ENCODE results near the gene COL6A5. TPM values are rescaled to one million over a fixed set of nuclear protein-coding genes. Genes with fewer than 3 reads are reported as not detected.

The COL6A5 gene
- polyA plus RNA-seq, 1 of the 3 experiments (the other 2 are of a cell fraction), result not detected

DNA sequence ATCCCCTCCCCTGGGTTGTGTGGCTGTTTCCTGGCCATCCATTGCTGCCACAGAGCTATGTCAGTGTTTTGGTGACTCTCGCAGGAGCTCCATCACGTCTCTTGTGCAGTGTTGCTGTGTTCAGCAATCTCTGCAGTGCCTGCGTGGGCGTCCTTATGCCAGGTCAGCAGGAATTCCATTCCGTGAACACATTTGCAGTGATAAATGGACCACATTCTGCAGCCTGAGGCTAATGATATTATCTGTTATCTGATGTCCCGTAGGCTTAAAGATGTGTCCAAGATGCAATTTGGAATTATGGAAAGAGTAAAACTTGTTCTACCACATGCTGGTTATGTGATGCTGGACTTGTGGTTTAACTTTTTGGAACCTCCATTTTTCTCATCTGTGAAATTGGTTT, 146.0 kb downstream of the COL6A5 start:
- POLR2A ChIA-PET, result no interaction called here
- TF ChIP-seq YY1 (IDR thresholded peaks at IDR 0.05; ENCODE audit: low read depth) (no peak), RAD21 (IDR thresholded peaks at IDR 0.05; ENCODE audit: low read length) (no peak), TAF1 (IDR thresholded peaks at IDR 0.05; ENCODE audit: borderline replicate concordance, low read depth, low read length) (no peak), GATA2 (CRISPR knock-in tag; IDR thresholded peaks at IDR 0.05) (peak; percentile 37; the same call in 1 of the 2 replicates)

DNA sequence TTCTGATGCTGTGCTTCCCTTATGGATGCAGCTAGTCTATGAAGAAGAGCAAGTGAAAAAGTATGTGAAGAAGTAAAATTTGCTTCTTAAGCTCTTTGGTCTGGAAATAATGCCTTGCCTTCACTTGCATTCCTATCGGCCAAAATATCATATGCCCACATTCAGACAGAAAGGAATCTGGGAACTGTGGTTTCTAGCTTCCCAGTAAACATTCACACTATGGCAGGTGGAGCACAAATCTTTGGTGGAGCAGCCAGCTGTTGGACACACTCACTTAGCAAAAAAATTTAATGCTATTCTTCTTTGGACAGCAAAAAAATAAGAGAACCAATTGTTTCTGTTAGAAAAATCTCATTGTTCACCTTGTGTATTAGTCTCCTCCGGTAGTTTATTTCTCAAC, 159.2 kb downstream of the COL6A5 start:
- no peaks in the 10 kb centered on the region for H3K79me2 ChIP-seq (ENCODE audit: insufficient read depth)
- no peak overlapping the region for H3K27ac ChIP-seq (ENCODE audit: low read depth in 2 of 2, low read length in 1 of 2)
- 22% methylated on average over 2 of the region's 2 CpGs for WGBS (ENCODE audit: low lambda C conversion rate)
- H3K9me2 ChIP-seq, result no peaks in the 10 kb centered on the region
- CTCF ChIA-PET, result interaction anchor here (1.0 to 2.6 kb wide), 3 partner anchors 34 to 229 kb away, joined by 3 to 11 read pairs (median 3); no protein-coding TSS in a partner anchor
- no peak for DNase-seq
- no peaks in the 10 kb centered on the region for H4K20me1 ChIP-seq (ENCODE audit: insufficient read depth)
- TF ChIP-seq TAF1 (IDR thresholded peaks at IDR 0.05; ENCODE audit: borderline replicate concordance, low read depth, low read length) (no peak), ELF1 (IDR thresholded peaks at IDR 0.05) (no peak), TCF12 (IDR thresholded peaks at IDR 0.05) (no peak), FOSL2 (IDR thresholded peaks at IDR 0.05; ENCODE audit: borderline replicate concordance, low read depth) (no peak), JUND (IDR thresholded peaks at IDR 0.05) (no peak), RCOR1 (IDR thresholded peaks at IDR 0.05; ENCODE audit: low read length) (no peak), SIN3A (IDR thresholded peaks at IDR 0.05; ENCODE audit: borderline replicate concordance, low read depth, low read length) (no peak)
- TF ChIP-seq, protein P1, sequence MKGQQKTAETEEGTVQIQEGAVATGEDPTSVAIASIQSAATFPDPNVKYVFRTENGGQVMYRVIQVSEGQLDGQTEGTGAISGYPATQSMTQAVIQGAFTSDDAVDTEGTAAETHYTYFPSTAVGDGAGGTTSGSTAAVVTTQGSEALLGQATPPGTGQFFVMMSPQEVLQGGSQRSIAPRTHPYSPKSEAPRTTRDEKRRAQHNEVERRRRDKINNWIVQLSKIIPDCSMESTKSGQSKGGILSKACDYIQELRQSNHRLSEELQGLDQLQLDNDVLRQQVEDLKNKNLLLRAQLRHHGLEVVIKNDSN (IDR thresholded peaks at IDR 0.05; ENCODE audit: borderline replicate concordance, low read depth), result no peak
- TF ChIP-seq, protein P2, sequence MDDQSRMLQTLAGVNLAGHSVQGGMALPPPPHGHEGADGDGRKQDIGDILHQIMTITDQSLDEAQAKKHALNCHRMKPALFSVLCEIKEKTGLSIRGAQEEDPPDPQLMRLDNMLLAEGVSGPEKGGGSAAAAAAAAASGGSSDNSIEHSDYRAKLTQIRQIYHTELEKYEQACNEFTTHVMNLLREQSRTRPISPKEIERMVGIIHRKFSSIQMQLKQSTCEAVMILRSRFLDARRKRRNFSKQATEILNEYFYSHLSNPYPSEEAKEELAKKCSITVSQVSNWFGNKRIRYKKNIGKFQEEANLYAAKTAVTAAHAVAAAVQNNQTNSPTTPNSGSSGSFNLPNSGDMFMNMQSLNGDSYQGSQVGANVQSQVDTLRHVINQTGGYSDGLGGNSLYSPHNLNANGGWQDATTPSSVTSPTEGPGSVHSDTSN (IDR thresholded peaks at IDR 0.05), result no peak
- no peak overlapping the region for H2AFZ ChIP-seq (ENCODE audit: low read depth)
- H3K27me3 ChIP-seq (ENCODE audit: insufficient read depth), result no peaks in the 10 kb centered on the region
- H3K9ac ChIP-seq, result no peak overlapping the region
- H3K36me3 ChIP-seq (replicated peaks in 1 of 2; ENCODE audit: control insufficient read depth in 1 of 2, insufficient read depth in 2 of 2, low read length in 1 of 2), result no peaks in the 10 kb centered on the region
- POLR2A ChIA-PET, result no interaction called here
- no peaks in the 10 kb centered on the region for H3K4me1 ChIP-seq (ENCODE audit: control insufficient read depth in 1 of 2, insufficient read depth in 2 of 2, low read depth in 1 of 2, low read length in 1 of 2)
- no peaks in the 10 kb centered on the region for H3K9me3 ChIP-seq
- H3K4me3 ChIP-seq (ENCODE audit: low read depth in 2 of 2, low read length in 1 of 2), result no peak overlapping the region
- no peaks in the 10 kb centered on the region for H3F3A ChIP-seq (replicated peaks; ENCODE audit: insufficient read depth)
- H3K4me2 ChIP-seq, result no peak overlapping the region

More for the DNA sequence above, 146.0 kb downstream of the COL6A5 start:
- Histone ChIP-seq H3K36me3 (replicated peaks in 1 of 2; ENCODE audit: control insufficient read depth in 1 of 2, insufficient read depth in 2 of 2, low read length in 1 of 2) (no peaks in the 10 kb centered on the region), H3K9me2 (no peaks in the 10 kb centered on the region), H3K27me3 (ENCODE audit: insufficient read depth) (no peaks in the 10 kb centered on the region), H3K9ac (no peak overlapping the region), H3K4me3 (ENCODE audit: low read depth in 2 of 2, low read length in 1 of 2) (no peak overlapping the region), H3K9me3 (no peaks in the 10 kb centered on the region), H3K27ac (ENCODE audit: low read depth in 2 of 2, low read length in 1 of 2) (no peak overlapping the region), H3K4me1 (ENCODE audit: control insufficient read depth in 1 of 2, insufficient read depth in 2 of 2, low read depth in 1 of 2, low read length in 1 of 2) (peaks cover 0 to 9% of the 10 kb centered on the region in 2 experiments; a peak in 1 of 4 replicates), H3K79me2 (ENCODE audit: insufficient read depth) (no peaks in the 10 kb centered on the region), H3F3A (replicated peaks; ENCODE audit: insufficient read depth) (no peaks in the 10 kb centered on the region), H3K4me2 (no peak overlapping the region), H2AFZ (ENCODE audit: low read depth) (no peak overlapping the region), H4K20me1 (ENCODE audit: insufficient read depth) (no peaks in the 10 kb centered on the region)
- CTCF ChIA-PET, result interaction anchor here (0.8 kb wide), 1 partner anchor 216 kb away, joined by 3 read pairs; no protein-coding TSS in a partner anchor
- WGBS (ENCODE audit: low lambda C conversion rate), result 24% methylated on average over 6 of the region's 6 CpGs
- DNase-seq, result no peak

Measured in SK-N-SH (cell line).